Epidermal melanocyte (primary cell): ENCODE results near the gene MDP1.

Experiments
- DNase-seq: peaks from one replicate; pipeline ENCODE4 v3.0.0; 2011; ENCODE audit warnings: low spot score; ENCODE audit not compliant: insufficient read length

MDP1 gene

GRCh38 chr14:24215495-24216344 lies at the start of gene MDP1:
MDP1 (minus strand) TSS chr14:24216066; CDS start chr14:24215955, 111 bp downstream.
- peak; percentile 82 for DNase-seq

GRCh38 chr14:24264298-24264697 lies 48.4 kb upstream of the MDP1 start:
- no peak for DNase-seq

- DNase-seq = no peak
These were observed 48.0 kb upstream of the MDP1 start for GRCh38 chr14:24263848-24264247.

- no peak for DNase-seq
These were observed 47.2 kb upstream of the MDP1 start, which contains the start of gene TGM1 for GRCh38 chr14:24262821-24263733. TGM1 (minus strand) TSS chr14:24263177; CDS start chr14:24262352, 825 bp downstream.

- DNase-seq = no peak
These were observed 46.1 kb upstream of the MDP1 start for GRCh38 chr14:24261969-24262327.

- DNase-seq = no peak
These were observed 45.5 kb upstream of the MDP1 start for GRCh38 chr14:24261256-24261968.

GRCh38 chr14:24260780-24261157 lies 44.9 kb upstream of the MDP1 start:
- no peak for DNase-seq

- no peak for DNase-seq
These were observed 44.3 kb upstream of the MDP1 start for GRCh38 chr14:24260026-24260779.

GRCh38 chr14:24259282-24260025 lies 43.6 kb upstream of the MDP1 start:
- no peak for DNase-seq

GRCh38 chr14:24258548-24259265 lies 42.8 kb upstream of the MDP1 start:
- no peak for DNase-seq

GRCh38 chr14:24258119-24258518 lies 42.3 kb upstream of the MDP1 start:
- DNase-seq = no peak

GRCh38 chr14:24256960-24257359 lies 41.1 kb upstream of the MDP1 start:
- no peak for DNase-seq

- DNase-seq = no peak
These were observed 40.3 kb upstream of the MDP1 start for GRCh38 chr14:24255931-24256711.

- DNase-seq = no peak
These were observed 39.6 kb upstream of the MDP1 start for GRCh38 chr14:24255438-24255837.

GRCh38 chr14:24254630-24255392 lies 38.9 kb upstream of the MDP1 start:
- no peak for DNase-seq

GRCh38 chr14:24253936-24254335 lies 38.1 kb upstream of the MDP1 start:
- no peak for DNase-seq

GRCh38 chr14:24252289-24253124 lies 36.6 kb upstream of the MDP1 start:
- DNase-seq = no peak
